ENCODE data around the gene AGO3.
A peak's percentile ranks its signal among the peaks of the same experiment; 100 is the strongest.
"Not testable (repeated sequence)": the region's sequence is repeated elsewhere in the genome, so short reads cannot be mapped to it uniquely, and the experiment has no call there.

AGO3 gene

DNA sequence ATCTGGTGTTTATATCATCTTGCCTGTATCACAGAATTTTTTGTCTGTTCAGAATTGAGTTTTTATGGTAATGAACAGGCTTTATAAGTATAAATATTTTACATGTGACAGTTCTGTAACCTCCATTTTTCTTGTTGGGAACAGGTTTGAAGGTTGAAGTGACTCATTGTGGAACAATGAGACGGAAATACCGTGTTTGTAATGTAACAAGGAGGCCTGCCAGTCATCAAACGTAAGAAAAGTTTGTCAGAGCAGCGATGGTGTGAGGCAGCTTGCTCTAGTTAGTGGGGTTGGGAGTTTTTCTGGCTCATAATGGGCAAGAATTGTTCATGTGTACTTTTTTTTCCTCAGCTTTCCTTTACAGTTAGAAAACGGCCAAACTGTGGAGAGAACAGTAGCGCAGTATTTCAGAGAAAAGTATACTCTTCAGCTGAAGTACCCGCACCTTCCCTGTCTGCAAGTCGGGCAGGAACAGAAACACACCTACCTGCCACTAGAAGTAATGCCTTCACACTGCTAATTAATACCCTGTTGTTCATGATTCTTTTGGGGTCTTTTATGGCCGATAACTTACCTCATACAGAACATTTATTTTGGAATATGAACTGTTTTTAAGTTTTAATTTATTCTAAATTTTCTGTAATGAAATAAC, 77.8 kb downstream of the AGO3 start:
- Histone ChIP-seq H3K9ac (ENCODE audit: low read depth, low read length) (no peak overlapping the region), H3K27me3 (ENCODE audit: insufficient read depth, low read length) (no peaks in the 10 kb centered on the region), H3K4me1 (ENCODE audit: insufficient read depth, low read length) (no peaks in the 10 kb centered on the region), H3K27ac (ENCODE audit: low read depth, low read length) (peak overlapping the region; percentile 21; the same call in 1 of the 2 replicates), H3K36me3 (ENCODE audit: insufficient read depth, low read length) (peaks cover 32% of the 10 kb centered on the region), H3K4me3 (ENCODE audit: low read length) (no peak overlapping the region), H3K9me3 (ENCODE audit: insufficient read depth, low read depth, low read length) (no peaks in the 10 kb centered on the region)
- WGBS: 70% methylated on average over 8 of the region's 9 CpGs

GRCh38 chr1:36014722-36015220, 83.9 kb downstream of the AGO3 start:
- Histone ChIP-seq H3K9me3 (ENCODE audit: insufficient read depth, low read depth, low read length) (no peaks in the 10 kb centered on the region), H3K27ac (ENCODE audit: low read depth, low read length) (no peak overlapping the region), H3K36me3 (ENCODE audit: insufficient read depth, low read length) (peaks cover 53% of the 10 kb centered on the region), H3K4me3 (ENCODE audit: low read length) (no peak overlapping the region), H3K9ac (ENCODE audit: low read depth, low read length) (no peak overlapping the region), H3K27me3 (ENCODE audit: insufficient read depth, low read length) (no peaks in the 10 kb centered on the region), H3K4me1 (ENCODE audit: insufficient read depth, low read length) (no peaks in the 10 kb centered on the region)
- 100% methylated on average over 1 of the region's 2 CpGs for WGBS

- Histone ChIP-seq H3K4me1 (ENCODE audit: insufficient read depth, low read length) (no peaks in the 10 kb centered on the region), H3K9ac (ENCODE audit: low read depth, low read length) (no peak overlapping the region), H3K4me3 (ENCODE audit: low read length) (no peak overlapping the region), H3K27me3 (ENCODE audit: insufficient read depth, low read length) (no peaks in the 10 kb centered on the region), H3K9me3 (ENCODE audit: insufficient read depth, low read depth, low read length) (no peaks in the 10 kb centered on the region), H3K27ac (ENCODE audit: low read depth, low read length) (no peak overlapping the region), H3K36me3 (ENCODE audit: insufficient read depth, low read length) (peaks cover 56% of the 10 kb centered on the region)
- 97% methylated on average over 2 of the region's 2 CpGs for WGBS
Measured at GRCh38 chr1:36016686-36017085, 85.8 kb downstream of the AGO3 start.

GRCh38 chr1:36023098-36023769, 92.3 kb downstream of the AGO3 start:
- H3K4me1 ChIP-seq (ENCODE audit: insufficient read depth, low read length): no peaks in the 10 kb centered on the region
- no peak overlapping the region for H3K4me3 ChIP-seq (ENCODE audit: low read length)
- WGBS: 92% methylated on average over 5 of the region's 5 CpGs
- H3K27ac ChIP-seq (ENCODE audit: low read depth, low read length): no peak overlapping the region
- H3K36me3 ChIP-seq (ENCODE audit: insufficient read depth, low read length): peaks cover 33% of the 10 kb centered on the region
- no peak overlapping the region for H3K9ac ChIP-seq (ENCODE audit: low read depth, low read length)
- no peaks in the 10 kb centered on the region for H3K9me3 ChIP-seq (ENCODE audit: insufficient read depth, low read depth, low read length)
- H3K27me3 ChIP-seq (ENCODE audit: insufficient read depth, low read length): no peaks in the 10 kb centered on the region

GRCh38 chr1:36024024-36024423, 93.1 kb downstream of the AGO3 start:
- H3K27ac ChIP-seq (ENCODE audit: low read depth, low read length); H3K9me3 ChIP-seq (ENCODE audit: insufficient read depth, low read depth, low read length): not testable (repeated sequence)

DNA sequence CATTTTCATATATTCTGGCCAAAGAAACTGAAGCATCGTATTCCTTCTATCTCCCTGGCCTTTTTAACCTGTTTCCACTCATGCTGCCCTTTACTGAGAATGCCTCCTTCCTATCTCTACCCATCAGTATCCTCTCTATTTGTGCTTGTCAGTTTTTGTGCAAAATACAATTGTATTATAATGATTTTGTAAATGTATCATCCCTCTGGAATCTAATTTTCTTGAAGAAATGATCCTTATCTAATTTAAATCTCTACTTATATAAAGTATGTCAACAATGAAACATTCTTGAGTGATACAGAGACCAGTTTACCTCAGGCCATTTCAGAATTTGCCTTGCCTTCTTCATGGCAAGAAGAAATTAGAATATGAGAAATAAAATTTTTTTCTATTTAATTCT, 93.9 kb downstream of the AGO3 start:
- no peak overlapping the region for H3K4me3 ChIP-seq (ENCODE audit: low read length)
- H3K4me1 ChIP-seq (ENCODE audit: insufficient read depth, low read length): no peaks in the 10 kb centered on the region
- H3K27ac ChIP-seq (ENCODE audit: low read depth, low read length): no peak overlapping the region
- H3K9me3 ChIP-seq (ENCODE audit: insufficient read depth, low read depth, low read length): 0 out of 2 replicates have a peak, but pooled peaks cover 4% of the 10 kb centered on the region
- H3K9ac ChIP-seq (ENCODE audit: low read depth, low read length): no peak overlapping the region
- WGBS: 92% methylated on average over 1 of the region's 1 CpG
- H3K27me3 ChIP-seq (ENCODE audit: insufficient read depth, low read length): no peaks in the 10 kb centered on the region
- H3K36me3 ChIP-seq (ENCODE audit: insufficient read depth, low read length): peaks cover 33% of the 10 kb centered on the region

More at GRCh38 chr1:36024024-36024423, 93.1 kb downstream of the AGO3 start:
- peaks cover 38% of the 10 kb centered on the region for H3K36me3 ChIP-seq (ENCODE audit: insufficient read depth, low read length)
- not testable (repeated sequence) for H3K9ac ChIP-seq (ENCODE audit: low read depth, low read length); H3K4me3 ChIP-seq (ENCODE audit: low read length); H3K4me1 ChIP-seq (ENCODE audit: insufficient read depth, low read length); H3K27me3 ChIP-seq (ENCODE audit: insufficient read depth, low read length)
- WGBS: 98% methylated on average over 3 of the region's 3 CpGs

DNA sequence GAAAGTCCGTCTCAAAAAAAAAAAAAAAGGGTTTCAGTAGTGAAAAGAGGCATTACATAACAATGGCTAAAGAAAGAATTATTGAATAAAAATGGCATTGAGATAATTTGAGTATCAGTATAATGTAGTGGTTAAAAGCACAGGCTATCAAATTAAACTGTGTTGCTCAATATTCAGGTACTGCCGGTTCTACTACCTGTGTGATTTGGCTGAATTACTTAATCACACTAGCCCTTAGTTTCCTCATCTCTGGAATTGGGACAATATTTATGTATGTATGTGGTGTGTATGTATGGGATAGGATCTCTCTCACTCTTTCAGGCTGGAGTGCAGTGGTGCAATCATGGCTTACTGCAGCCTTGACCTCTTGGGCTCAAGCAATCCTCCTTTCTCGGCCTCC, 96.9 kb downstream of the AGO3 start:
- Histone ChIP-seq H3K27ac (ENCODE audit: low read depth, low read length) (no peak overlapping the region), H3K4me1 (ENCODE audit: insufficient read depth, low read length) (no peaks in the 10 kb centered on the region), H3K4me3 (ENCODE audit: low read length) (no peak overlapping the region), H3K27me3 (ENCODE audit: insufficient read depth, low read length) (no peaks in the 10 kb centered on the region), H3K36me3 (ENCODE audit: insufficient read depth, low read length) (peaks cover 42% of the 10 kb centered on the region), H3K9ac (ENCODE audit: low read depth, low read length) (no peak overlapping the region), H3K9me3 (ENCODE audit: insufficient read depth, low read depth, low read length) (0 out of 2 replicates have a peak, but pooled peaks cover 4% of the 10 kb centered on the region)
- 100% methylated on average over 3 of the region's 3 CpGs for WGBS

DNA sequence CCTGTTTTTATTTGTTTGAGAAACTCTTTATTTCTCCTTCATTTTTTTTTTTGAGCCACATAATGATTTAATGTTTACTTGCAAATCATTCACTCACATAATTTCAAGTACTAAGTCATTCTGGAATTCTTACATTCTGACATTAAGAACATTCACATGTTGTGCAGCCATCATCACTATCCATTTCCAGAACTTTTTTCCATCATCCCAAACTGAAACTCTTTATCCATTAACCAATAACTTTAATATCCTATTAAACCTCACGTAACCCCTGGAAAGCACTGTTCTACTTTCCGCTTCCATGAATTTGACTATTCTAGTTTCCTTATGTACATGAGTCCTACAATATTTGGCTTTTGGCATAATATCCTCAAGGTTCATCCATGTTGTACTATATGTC, 100.5 kb downstream of the AGO3 start:
- 92% methylated on average over 2 of the region's 2 CpGs for WGBS
- no peaks in the 10 kb centered on the region for H3K27me3 ChIP-seq (ENCODE audit: insufficient read depth, low read length)
- no peaks in the 10 kb centered on the region for H3K4me1 ChIP-seq (ENCODE audit: insufficient read depth, low read length)
- H3K4me3 ChIP-seq (ENCODE audit: low read length): no peak overlapping the region
- H3K9me3 ChIP-seq (ENCODE audit: insufficient read depth, low read depth, low read length): 0 out of 2 replicates have a peak, but pooled peaks cover 4% of the 10 kb centered on the region
- peaks cover 58% of the 10 kb centered on the region for H3K36me3 ChIP-seq (ENCODE audit: insufficient read depth, low read length)
- H3K9ac ChIP-seq (ENCODE audit: low read depth, low read length): no peak overlapping the region
- H3K27ac ChIP-seq (ENCODE audit: low read depth, low read length): no peak overlapping the region

- no peaks in the 10 kb centered on the region for H3K27me3 ChIP-seq (ENCODE audit: insufficient read depth, low read length)
- no peaks in the 10 kb centered on the region for H3K4me1 ChIP-seq (ENCODE audit: insufficient read depth, low read length)
- H3K27ac ChIP-seq (ENCODE audit: low read depth, low read length): no peak overlapping the region
- H3K9me3 ChIP-seq (ENCODE audit: insufficient read depth, low read depth, low read length): no peaks in the 10 kb centered on the region
- H3K36me3 ChIP-seq (ENCODE audit: insufficient read depth, low read length): peaks cover 51% of the 10 kb centered on the region
- no peak overlapping the region for H3K4me3 ChIP-seq (ENCODE audit: low read length)
- H3K9ac ChIP-seq (ENCODE audit: low read depth, low read length): no peak overlapping the region
Measured at GRCh38 chr1:36034692-36035091, 103.8 kb downstream of the AGO3 start.

DNA sequence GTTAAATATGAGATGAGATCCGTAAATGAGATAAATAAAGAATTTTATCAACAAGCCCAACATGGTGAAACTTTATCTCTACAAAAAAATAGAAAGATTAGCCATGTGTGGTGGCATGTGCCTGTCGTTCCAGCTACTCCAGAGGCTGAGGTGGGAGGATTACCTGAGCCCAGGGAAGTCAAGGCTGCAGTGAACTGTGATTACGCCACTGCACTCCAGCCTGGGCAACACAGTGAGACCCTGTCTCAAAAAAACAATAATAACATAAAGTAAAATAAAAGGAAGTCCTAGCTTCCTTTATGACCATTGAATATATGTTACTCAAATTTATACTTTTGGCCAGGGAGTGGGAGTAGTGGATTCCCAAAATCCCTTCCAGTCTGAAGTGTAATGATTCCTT, 104.2 kb downstream of the AGO3 start:
- H3K4me1 ChIP-seq (ENCODE audit: insufficient read depth, low read length): no peaks in the 10 kb centered on the region
- no peak overlapping the region for H3K27ac ChIP-seq (ENCODE audit: low read depth, low read length)
- peaks cover 56% of the 10 kb centered on the region for H3K36me3 ChIP-seq (ENCODE audit: insufficient read depth, low read length)
- H3K9me3 ChIP-seq (ENCODE audit: insufficient read depth, low read depth, low read length): no peaks in the 10 kb centered on the region
- no peak overlapping the region for H3K4me3 ChIP-seq (ENCODE audit: low read length)
- WGBS: 88% methylated on average over 2 of the region's 3 CpGs
- H3K9ac ChIP-seq (ENCODE audit: low read depth, low read length): no peak overlapping the region
- no peaks in the 10 kb centered on the region for H3K27me3 ChIP-seq (ENCODE audit: insufficient read depth, low read length)

DNA sequence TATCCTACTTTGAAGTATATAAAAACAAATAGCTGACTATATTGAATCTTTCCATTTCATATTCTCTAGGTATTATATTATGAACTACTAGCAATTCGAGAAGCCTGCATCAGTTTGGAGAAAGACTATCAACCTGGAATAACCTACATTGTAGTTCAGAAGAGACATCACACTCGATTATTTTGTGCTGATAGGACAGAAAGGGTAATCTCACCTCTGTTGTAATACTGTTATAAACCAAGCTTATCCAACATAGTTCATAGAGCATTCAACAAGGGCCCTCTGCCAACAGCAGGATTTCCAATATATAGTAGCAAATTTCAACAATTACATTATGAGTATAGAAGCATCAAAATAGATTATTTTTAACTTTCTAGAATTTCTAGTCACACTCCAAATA, 109.3 kb downstream of the AGO3 start:
- Histone ChIP-seq H3K9ac (ENCODE audit: low read depth, low read length) (no peak overlapping the region), H3K4me3 (ENCODE audit: low read length) (no peak overlapping the region), H3K27ac (ENCODE audit: low read depth, low read length) (no peak overlapping the region), H3K27me3 (ENCODE audit: insufficient read depth, low read length) (no peaks in the 10 kb centered on the region), H3K36me3 (ENCODE audit: insufficient read depth, low read length) (peaks cover 64% of the 10 kb centered on the region), H3K9me3 (ENCODE audit: insufficient read depth, low read depth, low read length) (no peaks in the 10 kb centered on the region), H3K4me1 (ENCODE audit: insufficient read depth, low read length) (no peaks in the 10 kb centered on the region)
- WGBS: 100% methylated on average over 2 of the region's 2 CpGs
